ENCODE measurements around the gene CELSR3. TPM values are rescaled to one million over a fixed set of nuclear protein-coding genes. Genes with fewer than 3 reads are reported as not detected.

CELSR3 gene
- total and polyA plus RNA-seq, 2 experiments from 2014 or later, result 3.1 to 5.9 TPM

DNA sequence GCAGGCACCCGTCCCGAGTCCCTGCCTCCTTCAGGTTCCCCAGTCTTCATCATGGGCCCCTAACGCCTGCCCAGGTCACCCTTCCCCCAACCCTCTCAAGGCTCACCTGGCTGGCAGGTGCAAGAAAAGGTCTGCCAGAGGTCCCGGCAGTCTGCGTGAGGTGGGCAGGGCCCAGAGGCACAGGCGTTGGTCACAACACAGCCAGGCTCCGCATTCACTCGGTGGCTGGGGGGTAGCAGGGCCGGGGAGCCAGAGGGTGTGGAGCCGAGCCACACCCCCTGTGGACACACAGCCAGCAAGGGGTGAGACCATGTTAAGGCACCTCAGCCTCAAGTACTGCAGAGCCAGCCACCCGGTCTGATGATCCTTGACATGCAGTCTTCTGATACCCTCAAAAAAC, 10.9 kb downstream of the CELSR3 start:
- Histone ChIP-seq H3K9me3 (ENCODE audit: low read depth) (no peaks in the 10 kb centered on the region), H3K36me3 (no peaks in the 10 kb centered on the region), H3K27me3 (no peaks in the 10 kb centered on the region), H3K4me1 (ENCODE audit: low read depth) (no peaks in the 10 kb centered on the region), H3K4me3 (no peak overlapping the region), H3K27ac (no peak overlapping the region)
- DNase-seq (ENCODE audit: low read depth in 1 of 2, low spot score in 1 of 2), result no peak
- TF ChIP-seq, protein P1, sequence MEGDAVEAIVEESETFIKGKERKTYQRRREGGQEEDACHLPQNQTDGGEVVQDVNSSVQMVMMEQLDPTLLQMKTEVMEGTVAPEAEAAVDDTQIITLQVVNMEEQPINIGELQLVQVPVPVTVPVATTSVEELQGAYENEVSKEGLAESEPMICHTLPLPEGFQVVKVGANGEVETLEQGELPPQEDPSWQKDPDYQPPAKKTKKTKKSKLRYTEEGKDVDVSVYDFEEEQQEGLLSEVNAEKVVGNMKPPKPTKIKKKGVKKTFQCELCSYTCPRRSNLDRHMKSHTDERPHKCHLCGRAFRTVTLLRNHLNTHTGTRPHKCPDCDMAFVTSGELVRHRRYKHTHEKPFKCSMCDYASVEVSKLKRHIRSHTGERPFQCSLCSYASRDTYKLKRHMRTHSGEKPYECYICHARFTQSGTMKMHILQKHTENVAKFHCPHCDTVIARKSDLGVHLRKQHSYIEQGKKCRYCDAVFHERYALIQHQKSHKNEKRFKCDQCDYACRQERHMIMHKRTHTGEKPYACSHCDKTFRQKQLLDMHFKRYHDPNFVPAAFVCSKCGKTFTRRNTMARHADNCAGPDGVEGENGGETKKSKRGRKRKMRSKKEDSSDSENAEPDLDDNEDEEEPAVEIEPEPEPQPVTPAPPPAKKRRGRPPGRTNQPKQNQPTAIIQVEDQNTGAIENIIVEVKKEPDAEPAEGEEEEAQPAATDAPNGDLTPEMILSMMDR (IDR thresholded peaks at IDR 0.05; ENCODE audit: low read depth, low read length), result no peak

- no peak overlapping the region for H3K27ac ChIP-seq
- H3K36me3 ChIP-seq, result no peaks in the 10 kb centered on the region
- no peaks in the 10 kb centered on the region for H3K4me1 ChIP-seq (ENCODE audit: low read depth)
- no peak overlapping the region for H3K4me3 ChIP-seq
- TF ChIP-seq, protein P1 (IDR thresholded peaks at IDR 0.05; ENCODE audit: low read depth, low read length), result no peak
- no peaks in the 10 kb centered on the region for H3K27me3 ChIP-seq
- no peak for DNase-seq (ENCODE audit: low read depth in 1 of 2, low spot score in 1 of 2)
- no peaks in the 10 kb centered on the region for H3K9me3 ChIP-seq (ENCODE audit: low read depth)
Observed at GRCh38 chr3:48650723-48651122, 12.0 kb downstream of the CELSR3 start.

DNA sequence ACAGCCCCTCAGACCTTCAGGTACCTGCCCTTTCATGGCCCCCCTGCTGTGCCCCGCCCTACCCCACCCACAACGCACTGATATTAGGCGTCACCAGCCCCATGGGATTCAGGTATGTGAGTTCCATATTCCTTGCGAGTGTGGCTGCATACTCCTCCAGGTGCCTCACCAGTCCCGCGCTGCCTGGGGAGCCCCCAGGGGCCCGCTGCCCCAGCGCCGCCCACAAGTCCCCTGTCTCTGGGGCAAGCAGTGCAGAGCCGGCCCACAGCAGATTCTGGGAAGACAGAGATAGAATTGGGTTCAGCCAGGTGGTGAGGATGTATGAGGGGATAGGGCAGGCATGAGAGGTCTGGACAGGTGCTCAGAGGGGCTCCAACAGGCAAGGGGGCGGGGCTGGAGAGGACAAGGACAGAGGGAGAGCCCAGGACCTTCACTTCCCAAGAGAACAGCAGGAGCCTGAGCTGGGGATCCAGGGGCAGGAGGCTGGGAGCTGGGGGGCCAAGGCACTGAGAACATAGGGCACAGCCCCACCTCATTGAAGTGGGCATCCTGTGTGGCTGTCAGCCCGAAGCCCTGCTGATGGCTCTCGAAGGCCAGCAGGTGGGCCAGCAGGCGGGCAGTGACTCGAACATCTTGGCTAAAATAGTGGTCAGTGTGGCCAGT, 14.4 kb downstream of the CELSR3 start:
- TF ChIP-seq, protein P1 (IDR thresholded peaks at IDR 0.05; ENCODE audit: low read depth, low read length), result no peak
- H3K36me3 ChIP-seq, result no peaks in the 10 kb centered on the region
- no peak overlapping the region for H3K27ac ChIP-seq

DNA sequence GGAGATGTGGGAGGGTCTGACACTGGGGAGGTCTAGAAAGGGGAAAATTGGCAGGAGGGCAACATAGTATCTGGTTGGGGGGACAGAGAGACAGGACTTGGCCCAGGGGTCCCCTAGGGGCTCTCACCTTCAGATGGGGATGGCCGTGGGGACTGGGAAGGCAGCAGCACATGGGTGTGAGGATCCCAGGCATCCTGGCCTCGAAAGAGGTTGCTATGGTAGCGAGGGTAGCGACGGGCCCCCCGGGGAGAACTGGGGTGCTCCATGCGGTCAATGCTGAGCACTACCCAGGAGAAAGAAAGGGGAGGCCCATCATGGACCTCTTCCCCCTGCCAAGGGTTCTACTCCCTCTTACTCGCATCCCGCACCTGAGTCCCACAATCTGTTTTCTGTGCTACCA, 15.0 kb downstream of the CELSR3 start:
- H3K36me3 ChIP-seq, result no peaks in the 10 kb centered on the region
- H3K27ac ChIP-seq, result no peak overlapping the region
- no peak overlapping the region for H3K4me3 ChIP-seq
- no peaks in the 10 kb centered on the region for H3K4me1 ChIP-seq (ENCODE audit: low read depth)
- no peak for DNase-seq (ENCODE audit: low read depth in 1 of 2, low spot score in 1 of 2)
- H3K27me3 ChIP-seq, result no peaks in the 10 kb centered on the region
- H3K9me3 ChIP-seq (ENCODE audit: low read depth), result no peaks in the 10 kb centered on the region
- TF ChIP-seq, protein P1 (IDR thresholded peaks at IDR 0.05; ENCODE audit: low read depth, low read length), result no peak

More for the DNA sequence above, 14.4 kb downstream of the CELSR3 start:
- no peaks in the 10 kb centered on the region for H3K4me1 ChIP-seq (ENCODE audit: low read depth)
- DNase-seq (ENCODE audit: low read depth in 1 of 2, low spot score in 1 of 2), result no peak
- no peak overlapping the region for H3K4me3 ChIP-seq
- no peaks in the 10 kb centered on the region for H3K27me3 ChIP-seq
- no peaks in the 10 kb centered on the region for H3K9me3 ChIP-seq (ENCODE audit: low read depth)

- DNase-seq (ENCODE audit: low read depth in 1 of 2, low spot score in 1 of 2), result no peak
- H3K4me3 ChIP-seq, result no peak overlapping the region
- TF ChIP-seq, protein P1 (IDR thresholded peaks at IDR 0.05; ENCODE audit: low read depth, low read length), result no peak
- no peaks in the 10 kb centered on the region for H3K36me3 ChIP-seq
- H3K27ac ChIP-seq, result no peak overlapping the region
- H3K4me1 ChIP-seq (ENCODE audit: low read depth), result no peaks in the 10 kb centered on the region
- H3K9me3 ChIP-seq (ENCODE audit: low read depth), result no peaks in the 10 kb centered on the region
- no peaks in the 10 kb centered on the region for H3K27me3 ChIP-seq
Observed at GRCh38 chr3:48644898-48645760, 17.6 kb downstream of the CELSR3 start.
